ENCODE results near the gene STX8.
"Not testable (repeated sequence)": the region's sequence is repeated elsewhere in the genome, so short reads cannot be mapped to it uniquely, and the experiment has no call there.

STX8 gene

GRCh38 chr17:9383826-9384225, 191.8 kb downstream of the STX8 start:
- no peak for DNase-seq (ENCODE audit: low read depth)

DNA sequence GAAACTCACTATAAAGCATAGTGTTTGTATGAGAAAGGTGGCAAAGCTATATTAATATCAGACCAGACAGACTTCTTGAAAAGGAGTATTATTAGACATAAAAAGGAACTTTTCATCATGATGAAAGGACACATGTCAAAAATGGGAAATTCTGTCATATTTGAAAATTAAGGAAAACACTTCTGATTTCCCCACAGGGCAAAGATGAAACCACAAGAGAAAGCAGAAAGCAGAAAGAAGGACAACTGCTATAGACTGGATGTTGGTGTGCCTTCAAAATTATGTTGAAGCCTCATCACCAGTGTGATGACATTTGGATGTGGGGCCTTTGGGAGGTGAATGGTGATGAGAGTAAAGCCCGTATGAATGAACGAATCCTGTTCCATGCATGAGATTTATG, 193.0 kb downstream of the STX8 start:
- no peak for DNase-seq (ENCODE audit: low read depth)

GRCh38 chr17:9381068-9381467, 194.6 kb downstream of the STX8 start:
- DNase-seq (ENCODE audit: low read depth) = no peak

DNA sequence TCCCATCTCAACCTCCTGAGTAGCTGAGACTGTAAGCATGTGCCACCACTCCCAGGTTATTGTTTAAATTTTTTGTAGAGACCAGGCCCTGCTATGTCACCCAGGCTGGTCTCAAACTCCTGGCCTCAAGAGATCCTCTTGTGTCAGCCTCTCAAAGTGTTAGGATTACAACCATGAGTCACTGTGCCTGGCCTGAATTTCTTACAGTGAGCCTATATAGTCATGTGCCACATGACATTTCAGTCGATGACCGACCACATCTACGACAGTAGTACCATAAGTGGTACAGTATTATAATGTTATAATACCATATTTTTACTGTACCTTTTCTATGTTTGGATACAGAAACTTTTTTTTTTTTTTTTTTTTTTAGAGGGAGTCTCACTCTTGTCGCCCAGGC, 195.3 kb downstream of the STX8 start:
- DNase-seq (ENCODE audit: low read depth) = no peak

DNA sequence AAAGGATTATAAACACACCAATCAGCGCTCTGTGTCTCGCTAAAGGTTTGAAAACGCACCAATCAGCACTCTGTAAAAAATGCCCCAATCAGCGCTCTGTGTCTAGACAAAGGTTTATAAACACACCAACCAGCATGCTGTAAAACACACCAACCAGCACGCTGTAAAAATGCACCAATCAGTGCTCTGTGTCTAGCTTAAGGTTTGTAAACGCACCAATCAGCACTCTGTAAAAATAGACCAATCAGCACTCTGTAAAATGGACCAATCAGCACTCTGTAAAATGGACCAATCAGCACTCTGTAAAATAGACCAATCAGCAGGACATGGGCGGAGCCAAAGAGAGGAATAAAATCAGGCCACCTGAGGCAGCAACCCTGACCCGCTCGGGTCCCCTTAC, 199.4 kb downstream of the STX8 start:
- not testable (repeated sequence) for DNase-seq (ENCODE audit: low read depth)

DNA sequence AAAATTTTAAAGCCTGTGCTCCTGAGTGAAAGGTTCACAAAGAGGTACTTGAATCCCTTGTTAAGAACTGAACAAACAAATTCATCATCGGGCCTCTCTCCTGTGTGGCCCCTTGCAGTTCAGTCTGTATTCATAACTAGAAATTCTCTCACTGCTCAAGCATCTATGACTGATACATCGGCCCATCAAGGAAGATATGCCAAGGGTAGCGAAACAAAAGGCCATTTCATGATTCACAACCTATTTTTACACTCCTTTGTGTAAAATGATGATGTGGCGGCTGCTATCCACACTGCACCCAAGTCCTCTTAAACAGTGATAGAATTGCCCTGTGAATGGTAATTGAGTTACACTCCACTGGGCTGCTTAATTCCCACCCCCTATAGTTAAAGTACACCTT, 204.6 kb downstream of the STX8 start:
- DNase-seq (ENCODE audit: low read depth) = peak; percentile 93

GRCh38 chr17:9370467-9370866, 205.2 kb downstream of the STX8 start:
- peak; percentile 19 for DNase-seq (ENCODE audit: low read depth)

DNA sequence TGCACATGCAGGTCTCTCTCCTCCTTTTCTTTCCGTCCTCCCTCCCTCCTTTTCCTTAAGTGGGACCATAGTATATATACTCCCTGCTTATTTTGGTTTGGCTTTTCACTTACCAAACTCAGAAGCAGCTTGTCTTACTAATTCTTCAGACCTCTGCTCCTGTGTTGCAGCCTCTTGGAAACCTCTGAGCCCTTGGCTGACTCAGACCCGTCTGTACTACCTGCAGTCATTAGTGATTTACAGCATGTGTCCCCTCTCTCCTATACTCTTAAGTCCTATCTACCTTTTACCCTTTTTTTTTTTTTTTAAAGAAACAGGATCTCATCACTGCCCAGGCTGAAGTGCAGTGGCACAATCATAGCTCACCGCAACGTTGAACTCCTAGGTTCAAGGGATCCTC, 207.0 kb downstream of the STX8 start:
- DNase-seq (ENCODE audit: low read depth) = no peak

- no peak for DNase-seq (ENCODE audit: low read depth)
Measured at GRCh38 chr17:9367156-9367555, 208.5 kb downstream of the STX8 start.

DNA sequence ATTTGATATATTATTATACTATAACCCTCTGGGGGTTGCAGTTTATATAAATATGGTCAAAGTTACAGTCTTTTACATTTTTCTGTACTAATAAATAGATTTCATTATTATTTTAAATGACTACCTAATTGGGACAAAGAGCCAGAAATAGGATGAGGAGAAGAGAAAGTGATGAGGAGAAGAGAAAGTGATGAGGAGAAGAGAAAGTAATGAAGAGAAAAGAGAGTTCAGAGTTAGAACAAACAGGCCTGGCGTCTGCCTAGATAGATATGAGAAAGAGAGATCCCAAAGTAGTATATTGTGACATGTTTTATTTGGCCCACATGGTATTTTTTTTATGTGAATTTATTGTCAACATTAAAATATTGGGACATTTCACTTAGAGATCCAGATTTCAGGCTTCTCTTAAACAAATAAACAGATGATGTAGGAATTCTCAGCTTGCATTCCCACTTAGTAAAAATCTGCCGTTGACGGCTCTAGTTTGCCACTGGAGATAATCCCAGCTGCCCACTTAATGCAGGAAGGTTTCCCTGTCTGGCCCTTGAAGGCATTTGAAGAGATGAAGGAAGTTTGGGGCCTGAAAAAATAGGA, 210.7 kb downstream of the STX8 start:
- no peak for DNase-seq (ENCODE audit: low read depth)

DNA sequence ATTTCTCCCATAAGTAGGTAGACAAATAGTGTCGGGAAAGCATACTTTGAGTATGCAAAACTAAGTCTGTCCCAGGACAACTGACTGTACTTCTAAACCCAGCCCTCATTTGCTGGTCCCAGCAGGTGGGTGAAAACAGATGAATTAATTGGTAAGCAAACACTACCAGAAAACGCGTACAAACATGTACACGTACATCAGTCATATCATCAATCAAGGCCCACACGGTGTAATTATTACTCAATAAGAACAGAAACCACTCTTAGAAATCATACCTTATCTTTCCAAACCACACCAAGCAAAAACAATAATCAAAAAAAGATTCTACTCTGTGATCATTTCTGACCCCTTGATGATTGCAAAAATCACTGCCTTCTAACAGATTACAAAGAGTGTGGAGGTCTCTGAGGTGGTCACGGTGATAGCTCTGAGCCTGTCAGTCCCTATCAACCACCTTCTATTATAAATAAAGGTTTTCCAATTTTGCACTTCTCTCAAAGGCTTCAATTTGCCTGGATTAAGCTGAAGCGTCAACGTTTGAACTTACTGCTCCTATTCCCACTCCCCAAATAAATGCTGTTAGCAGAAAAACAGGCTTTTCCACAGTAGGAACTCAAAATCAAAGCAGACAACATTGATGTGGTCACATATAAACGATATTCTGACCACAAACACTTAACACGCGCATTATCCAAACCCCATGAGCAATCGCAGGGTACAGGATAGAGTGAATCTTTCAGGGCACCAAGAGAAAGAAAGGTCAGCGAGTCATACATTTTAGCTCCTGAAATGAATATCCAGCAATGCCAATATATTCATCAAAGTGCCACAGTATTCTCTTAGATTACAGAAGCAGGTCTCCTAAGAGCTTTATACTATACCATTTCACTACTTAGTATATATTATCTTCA, 211.9 kb downstream of the STX8 start:
- no peak for DNase-seq (ENCODE audit: low read depth)

- peak; percentile 65 for DNase-seq (ENCODE audit: low read depth)
Measured at GRCh38 chr17:9361188-9361955, 214.2 kb downstream of the STX8 start.

DNA sequence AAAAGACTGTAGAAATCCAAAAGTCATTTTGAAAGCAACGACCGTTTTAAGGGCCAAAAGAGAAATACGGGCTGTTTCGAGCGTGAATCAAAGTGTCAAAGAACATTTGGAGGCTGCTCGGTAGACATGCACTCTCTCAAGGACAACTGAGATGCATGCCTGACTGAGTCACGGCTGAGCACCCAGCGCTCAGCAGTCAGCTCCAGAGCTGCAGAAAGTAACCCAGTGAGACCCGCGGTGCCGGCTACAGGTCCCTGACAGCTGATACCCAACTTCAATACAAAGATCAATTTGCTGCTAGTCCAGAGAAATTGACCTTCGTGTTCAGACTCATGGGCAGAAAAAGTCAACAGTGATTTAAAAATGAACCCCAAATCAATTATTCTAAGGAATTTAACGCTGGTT, 214.9 kb downstream of the STX8 start:
- peak; percentile 51 for DNase-seq (ENCODE audit: low read depth)

DNA sequence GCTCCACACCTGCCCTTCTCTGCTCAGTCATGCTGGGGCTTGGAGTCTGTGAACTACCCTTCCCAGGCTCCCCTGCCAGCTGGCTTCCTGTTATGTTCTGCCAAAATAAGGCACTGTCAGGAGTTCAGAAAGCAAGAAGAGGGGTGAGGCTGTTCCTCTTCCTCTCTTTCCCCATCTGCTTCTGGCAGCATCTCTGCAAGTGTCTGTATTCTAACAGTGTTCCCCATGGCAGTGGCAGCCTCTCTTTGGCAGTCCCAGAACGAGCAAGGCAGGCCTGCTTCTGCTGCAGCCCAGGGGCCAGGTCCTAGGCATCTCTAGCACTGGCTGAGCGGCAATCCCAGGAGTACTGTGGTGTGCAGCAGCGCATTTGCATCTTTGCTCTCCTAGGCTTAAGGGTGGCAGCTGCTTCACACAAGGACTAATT, 219.1 kb downstream of the STX8 start:
- DNase-seq (ENCODE audit: low read depth) = no peak

DNA sequence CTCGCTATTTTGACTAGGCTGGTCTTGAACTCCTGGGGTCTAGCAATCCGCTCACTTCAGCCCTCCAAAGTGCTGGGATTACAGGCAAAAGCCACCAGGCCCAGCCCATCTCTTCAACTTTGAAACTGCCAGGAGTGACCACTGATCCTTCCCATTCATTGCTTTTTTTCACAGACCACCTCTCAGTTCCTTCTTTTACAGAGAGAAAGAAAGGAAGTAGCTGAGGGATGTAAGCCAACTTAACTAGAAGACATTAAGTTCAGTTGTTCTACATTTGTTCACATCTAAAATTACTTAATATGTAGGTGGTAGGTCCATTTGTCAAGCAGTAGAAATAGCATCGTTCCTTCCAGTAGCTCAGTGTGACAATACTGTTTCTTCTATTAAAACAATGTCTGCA, 219.8 kb downstream of the STX8 start:
- DNase-seq (ENCODE audit: low read depth) = no peak

- not testable (repeated sequence) for DNase-seq (ENCODE audit: low read depth)
Measured at GRCh38 chr17:9355231-9355630, 220.4 kb downstream of the STX8 start.

GRCh38 chr17:9350080-9350479, 225.5 kb downstream of the STX8 start:
- DNase-seq (ENCODE audit: low read depth) = peak; percentile 94

- DNase-seq (ENCODE audit: low read depth) = no peak
Measured at GRCh38 chr17:9346296-9346926, 229.2 kb downstream of the STX8 start.

DNA sequence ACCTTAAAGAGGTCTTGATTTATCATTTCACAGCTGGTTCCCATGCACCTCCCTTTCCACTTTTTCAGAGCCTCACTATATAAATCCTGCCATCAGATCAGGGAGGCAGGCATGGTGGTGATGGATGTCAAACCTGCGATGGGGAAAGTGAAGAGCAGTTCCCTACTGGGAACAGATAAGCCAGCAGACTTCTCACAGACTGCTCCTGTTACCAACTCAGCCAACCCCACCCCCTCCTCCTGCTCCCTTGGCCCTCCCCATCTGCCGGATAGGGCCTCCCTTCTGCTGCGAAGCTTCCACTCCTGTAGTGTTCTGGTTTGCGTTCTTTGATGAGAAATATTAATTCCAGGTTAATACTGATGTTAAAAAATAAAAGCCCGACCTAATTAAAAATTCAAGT, 232.1 kb downstream of the STX8 start:
- DNase-seq (ENCODE audit: low read depth) = no peak

GRCh38 chr17:9342225-9342624, 233.4 kb downstream of the STX8 start:
- no peak for DNase-seq (ENCODE audit: low read depth)

DNA sequence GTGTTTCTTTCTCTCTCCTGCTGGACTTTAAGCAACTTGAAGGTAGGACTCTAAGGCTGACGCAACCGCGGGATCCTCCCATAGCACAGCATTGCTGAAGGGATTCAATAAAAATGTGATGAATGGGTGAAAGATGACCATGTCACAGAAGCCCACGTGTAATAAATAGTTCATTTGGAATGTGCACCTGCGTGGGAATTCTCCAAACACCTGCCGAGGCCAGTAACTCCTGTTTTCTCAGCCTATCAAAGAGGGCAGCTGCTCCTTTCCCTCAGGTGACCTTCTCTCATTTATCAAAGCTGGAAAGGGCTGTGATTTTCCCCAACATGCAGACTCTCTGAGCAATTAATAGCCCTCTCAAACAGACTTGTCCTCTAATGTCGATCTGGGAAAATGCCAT, 235.7 kb downstream of the STX8 start:
- no peak for DNase-seq (ENCODE audit: low read depth)

DNA sequence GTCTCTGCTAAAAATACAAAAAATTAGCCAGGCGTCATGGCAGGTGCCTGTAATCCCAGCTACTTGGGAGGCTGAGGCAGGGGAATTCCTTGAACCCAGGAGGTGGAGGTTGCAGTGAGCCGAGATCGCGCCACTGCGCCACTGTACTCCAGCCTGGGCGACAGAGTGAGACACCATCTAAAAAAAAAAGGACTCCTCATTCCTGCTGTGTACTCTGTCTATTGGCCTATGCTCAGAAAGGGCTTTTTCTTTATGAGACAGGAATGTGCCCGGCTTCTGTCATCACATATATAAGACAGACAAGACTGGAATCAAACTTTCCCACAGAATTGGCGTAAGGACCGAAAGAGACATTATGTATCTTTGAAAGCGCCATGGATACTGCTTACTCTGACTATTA, 236.1 kb downstream of the STX8 start:
- DNase-seq (ENCODE audit: low read depth) = not testable (repeated sequence)
